Amygdala (tissue), 56 donors: ENCODE results near the gene CLK1.
"Not testable (repeated sequence)": the region's sequence is repeated elsewhere in the genome, so short reads cannot be mapped to it uniquely, and the experiment has no call there.

Experiments used
- DNase-seq, 56 donors: peaks; one replicate each; lab custom pipeline; 2025; lab: John Stamatoyannopoulos, UW

CLK1 gene

GRCh38 chr2:200852605-200853004 lies 11.9 kb downstream of the CLK1 start:
- no peak for DNase-seq

- DNase-seq = no peak
Observed at GRCh38 chr2:200851398-200852248, 12.8 kb downstream of the CLK1 start.

DNA sequence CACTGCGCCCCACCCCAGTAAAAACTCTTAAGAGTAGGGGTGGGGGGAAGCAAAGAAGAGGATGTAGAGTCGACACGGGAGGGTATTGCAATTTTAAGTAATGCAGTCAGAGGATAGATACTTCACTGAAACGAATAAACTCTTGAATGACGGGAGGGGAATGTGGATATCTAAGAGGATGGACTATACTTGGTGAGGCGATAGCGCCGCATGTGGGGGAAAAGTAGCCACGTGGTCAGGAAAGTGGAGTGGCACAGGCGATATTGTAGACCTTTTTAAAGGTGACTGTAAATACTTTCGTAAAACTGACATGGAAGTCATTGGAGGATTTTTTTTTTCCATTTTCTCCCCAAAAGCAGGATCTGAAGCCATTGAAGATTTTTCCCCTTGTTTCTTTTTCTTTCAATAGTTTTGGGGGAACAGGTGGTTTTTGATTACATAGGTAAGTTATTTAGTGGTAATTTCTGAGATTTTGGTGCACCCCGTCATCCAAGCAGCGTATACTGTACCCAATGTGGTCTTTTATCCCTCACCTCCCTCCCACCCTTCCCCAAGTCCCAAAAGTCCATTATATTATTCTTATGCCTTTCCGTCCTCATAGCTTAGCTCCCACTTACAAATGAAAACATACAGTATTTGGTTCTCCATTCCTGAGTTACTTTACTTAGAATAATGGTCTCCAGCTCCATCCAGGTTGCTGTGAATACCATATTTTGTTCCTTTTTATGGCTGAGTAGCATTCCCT lies 13.8 kb downstream of the CLK1 start:
- no peak for DNase-seq

DNA sequence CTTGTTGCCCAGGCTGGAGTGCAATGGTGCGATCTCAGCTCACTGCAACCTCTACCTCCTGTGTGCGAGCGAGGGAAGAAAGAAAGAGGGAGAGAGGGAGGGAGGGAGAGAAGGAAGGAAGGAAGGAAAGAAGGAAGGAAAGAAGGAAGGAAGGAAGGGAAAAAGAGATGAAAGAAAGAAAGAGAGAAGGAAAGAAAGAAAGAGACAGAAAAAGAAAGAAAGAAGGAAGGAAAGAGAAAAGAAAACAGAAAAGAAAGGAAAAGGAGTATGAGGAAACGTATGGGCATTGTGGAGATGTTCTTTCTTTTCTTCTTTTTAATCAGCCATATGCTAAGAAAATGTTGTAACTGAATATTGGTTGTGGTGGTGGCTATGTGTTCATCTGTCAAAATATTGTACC lies 16.5 kb downstream of the CLK1 start:
- no peak for DNase-seq

DNA sequence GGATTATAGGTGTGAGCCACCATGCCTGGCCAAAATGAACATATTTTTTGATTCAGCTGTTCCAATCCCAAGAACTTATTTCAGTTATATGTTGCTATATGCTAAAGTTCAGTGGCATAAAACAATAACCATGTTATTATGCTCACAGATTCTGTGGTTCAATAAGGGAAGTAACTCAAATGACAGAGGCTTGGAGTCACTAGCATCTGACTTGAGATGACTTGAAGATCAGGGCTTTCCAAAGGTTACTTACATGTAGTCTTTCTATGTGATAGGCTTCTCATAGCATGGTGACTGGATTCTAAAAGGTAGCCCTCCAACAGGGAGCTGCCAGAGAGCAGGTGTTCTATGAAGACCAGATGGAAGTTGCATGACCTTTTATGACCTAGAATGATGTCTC lies 17.2 kb downstream of the CLK1 start:
- no peak for DNase-seq

DNA sequence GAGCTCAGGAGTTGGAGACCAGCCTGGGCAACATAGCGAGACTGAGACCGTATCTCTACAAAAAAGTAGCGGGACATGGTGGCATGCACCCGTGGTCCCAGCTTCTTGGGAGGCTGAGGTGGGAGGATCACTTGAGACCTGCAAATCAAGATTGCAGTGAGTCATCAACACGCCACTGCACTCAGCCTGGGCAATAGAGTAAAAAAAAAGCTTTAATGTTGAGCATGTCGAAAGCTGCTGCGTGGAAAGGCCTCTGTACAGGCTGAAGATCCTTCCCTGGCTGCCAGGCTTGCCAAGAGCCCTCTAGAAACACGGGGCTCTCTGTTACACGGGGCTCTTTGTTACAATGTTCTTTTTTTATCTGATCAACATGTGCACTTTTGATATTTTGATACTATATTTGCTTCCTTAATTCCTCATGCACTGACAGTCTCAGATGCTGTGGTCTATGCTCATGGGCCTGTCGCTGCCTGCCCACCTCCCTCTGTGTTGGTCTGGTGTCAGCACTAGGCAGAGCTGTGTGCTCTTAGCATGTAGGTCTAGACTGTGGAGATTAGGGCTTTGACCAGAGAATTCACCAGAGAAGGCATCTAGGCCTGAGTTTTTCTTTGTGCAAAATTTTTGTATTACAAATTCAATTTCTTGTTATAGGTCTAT lies 18.7 kb downstream of the CLK1 start:
- DNase-seq = no peak

DNA sequence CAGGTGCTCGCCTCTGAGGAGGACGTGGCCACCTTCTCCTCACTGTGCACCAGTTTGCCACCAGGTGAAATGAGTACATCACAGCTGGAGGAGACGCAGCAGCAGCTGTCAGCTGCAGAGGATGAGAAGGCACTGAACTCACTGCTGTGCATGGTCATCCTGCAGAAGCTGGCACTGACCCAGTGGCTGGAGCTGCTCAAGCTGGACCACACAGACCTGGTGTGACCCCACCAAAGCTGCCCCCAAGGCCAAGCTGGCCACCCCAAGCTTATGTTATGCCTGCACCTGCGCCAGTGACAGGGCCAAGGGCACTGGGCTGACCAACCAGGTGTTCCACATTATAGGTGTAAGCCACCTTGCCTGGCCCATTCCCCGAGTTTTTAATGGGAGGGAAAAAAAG lies 19.3 kb downstream of the CLK1 start:
- no peak for DNase-seq

- no peak for DNase-seq
Observed at GRCh38 chr2:200843993-200844948, 20.2 kb downstream of the CLK1 start.

- DNase-seq = no peak
Observed at GRCh38 chr2:200839513-200839912, 24.9 kb downstream of the CLK1 start.

DNA sequence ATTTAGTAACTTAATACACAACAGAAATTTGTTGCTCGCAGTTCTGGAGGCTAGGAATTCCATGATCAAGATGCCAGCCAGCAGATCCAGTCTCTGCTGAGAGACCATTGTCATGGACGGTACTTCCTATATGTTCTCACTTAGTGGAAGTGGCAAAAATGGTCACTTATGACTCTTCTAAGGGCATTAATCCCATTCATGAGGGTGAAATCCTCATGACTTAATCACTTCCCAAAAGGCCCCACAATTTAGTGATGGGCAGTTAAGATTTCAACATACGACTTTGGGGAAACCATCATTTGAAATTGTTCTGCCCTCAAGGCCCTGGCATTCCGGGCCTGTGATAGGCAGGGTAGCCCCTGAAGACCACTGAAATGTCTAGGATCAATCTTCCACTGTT lies 29.8 kb downstream of the CLK1 start:
- DNase-seq = no peak

DNA sequence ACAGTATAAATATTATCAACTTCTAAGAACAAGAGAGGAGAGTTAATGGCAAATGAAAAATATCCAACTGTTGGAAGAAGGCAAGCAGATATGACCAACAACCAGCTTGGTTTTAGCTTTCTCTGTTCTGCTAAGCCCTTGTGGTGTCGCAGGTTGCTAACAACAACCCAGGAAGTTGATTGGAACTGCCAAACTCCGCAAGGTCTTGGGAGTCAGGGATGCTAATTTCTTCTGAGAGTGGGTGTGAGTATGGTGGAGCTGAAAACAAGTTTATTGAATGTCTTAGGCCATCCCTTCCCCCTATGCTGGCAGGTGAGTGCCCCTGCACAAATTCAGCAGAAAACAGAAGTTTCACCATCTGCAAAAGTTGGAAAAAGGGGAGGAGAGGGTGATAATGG lies 35.2 kb downstream of the CLK1 start:
- DNase-seq = no peak

DNA sequence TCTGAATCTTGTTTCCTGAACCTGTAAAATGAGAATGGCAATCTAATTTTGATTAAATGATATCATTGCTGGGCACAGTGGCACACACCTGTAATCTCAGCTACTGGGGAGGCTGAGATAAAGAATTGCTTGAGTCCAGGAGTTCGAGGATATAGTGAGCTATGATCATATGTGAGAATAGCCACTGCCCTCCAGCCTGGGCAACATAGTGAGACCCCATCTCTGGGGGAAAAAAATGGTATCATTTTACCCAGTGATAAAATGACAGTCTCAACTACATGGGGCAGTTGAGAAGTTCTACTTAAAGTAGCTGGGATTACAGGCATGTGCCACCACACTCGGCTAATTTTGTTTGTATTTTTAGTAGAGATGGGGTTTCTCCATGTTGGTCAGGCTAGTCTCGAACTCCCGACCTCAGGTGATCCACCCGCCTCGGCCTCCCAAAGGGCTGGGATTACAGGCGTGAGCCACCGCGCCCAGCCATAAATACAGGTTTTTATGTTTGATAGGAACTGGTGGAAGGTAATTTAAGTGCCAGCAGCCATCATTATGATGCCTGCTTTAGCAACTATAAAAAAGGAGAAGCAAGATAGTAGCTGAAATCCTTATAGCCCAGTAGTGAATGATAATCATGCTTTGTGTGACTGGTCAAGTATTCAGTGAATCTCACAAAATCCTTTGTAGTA lies 35.7 kb downstream of the CLK1 start:
- no peak for DNase-seq

DNA sequence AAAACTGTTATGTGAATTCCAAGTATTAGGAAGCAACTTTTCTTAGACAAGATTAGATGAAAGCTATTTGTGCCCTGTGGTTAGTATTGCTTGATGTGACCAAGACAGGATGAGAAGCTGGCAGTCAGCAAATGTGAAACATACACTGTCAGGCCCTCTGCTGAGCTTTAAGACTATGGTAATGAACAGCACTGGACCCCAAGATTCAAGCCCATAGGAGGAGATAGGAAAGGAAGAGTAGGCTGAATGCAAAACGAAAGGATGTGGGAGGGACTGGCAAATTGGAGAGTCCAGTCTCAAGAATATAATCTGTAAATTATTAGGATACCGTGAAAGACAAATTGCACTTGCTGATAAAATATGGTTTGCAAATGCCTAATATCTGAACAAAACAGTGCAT lies 36.4 kb downstream of the CLK1 start:
- no peak for DNase-seq

DNA sequence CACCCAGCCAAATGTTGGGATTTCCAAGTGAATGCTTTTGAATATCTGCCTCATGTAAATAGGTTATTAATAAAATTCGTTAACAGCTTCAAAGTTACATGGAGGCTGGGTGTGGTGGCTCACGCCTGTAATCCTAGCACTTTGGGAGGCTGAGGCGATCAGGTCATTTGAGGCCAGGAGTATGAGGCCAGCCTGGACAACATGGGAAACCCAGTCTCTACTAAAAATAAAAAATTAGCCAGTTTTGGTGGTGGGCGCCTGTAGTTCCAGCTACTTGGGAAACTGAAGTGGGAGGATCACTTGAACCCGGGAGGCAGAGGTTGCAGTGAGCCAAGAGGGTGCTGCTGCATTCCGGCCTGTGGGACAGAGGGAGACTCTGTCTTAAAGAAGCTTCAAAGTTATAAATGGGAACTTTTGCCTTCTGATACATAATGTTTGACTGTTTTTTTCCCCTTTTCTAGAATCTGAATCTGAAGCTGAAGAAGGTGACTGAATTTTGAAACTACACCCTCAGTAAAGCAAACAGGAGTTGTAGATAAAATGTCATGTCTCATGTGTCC lies 42.7 kb downstream of the CLK1 start:
- DNase-seq = no peak

GRCh38 chr2:200820573-200821234 lies 43.8 kb downstream of the CLK1 start:
- DNase-seq = no peak

- DNase-seq = not testable (repeated sequence)
Observed at GRCh38 chr2:200818732-200819131, 45.7 kb downstream of the CLK1 start.

GRCh38 chr2:200814917-200815316 lies 49.5 kb downstream of the CLK1 start:
- no peak for DNase-seq

DNA sequence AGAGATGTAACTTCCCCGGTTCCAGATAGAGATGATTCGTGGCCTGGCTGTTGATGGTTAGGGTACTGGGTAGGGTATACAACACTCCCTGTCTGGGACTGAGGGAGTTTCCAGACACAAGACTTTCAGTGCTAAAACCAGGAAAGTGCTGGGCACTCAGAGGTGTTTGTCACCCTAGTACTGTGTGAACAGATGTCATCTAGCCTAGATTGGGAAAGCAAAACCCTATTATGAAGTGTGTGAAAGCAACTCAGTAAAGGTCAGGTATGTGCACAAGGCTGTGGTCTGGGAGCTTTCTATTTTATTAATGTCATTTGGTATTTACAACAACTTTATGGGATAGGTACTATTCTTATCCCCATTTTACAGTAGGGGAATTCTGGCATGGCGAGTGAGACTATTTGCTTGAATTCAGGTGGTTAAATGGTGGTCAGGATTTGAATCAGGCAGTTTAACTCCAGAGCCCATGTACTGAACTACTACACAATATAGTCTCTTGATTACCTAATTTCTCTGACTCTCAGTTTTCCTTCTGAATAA lies 50.1 kb downstream of the CLK1 start:
- no peak for DNase-seq
